Lower leg skin (tissue), 3 donors: ENCODE data around the gene PPIF.

Source experiments
- CTCF ChIP-seq, 3 donors: fragments of 450-650 bp; IDR thresholded peaks; one replicate each; pipeline ENCODE4 v1.5.1; 2016; ENCODE audit warnings: antibody characterized with exemption in 3 of 3, mild to moderate bottlenecking in 3 of 3, moderate library complexity in 2 of 3
- POLR2A ChIP-seq, 2 donors: fragments of 450-650 bp; IDR thresholded peaks; one replicate each; pipeline ENCODE4 v1.6.1; 2016 to 2017; ENCODE audit warnings: antibody characterized with exemption in 2 of 2, mild to moderate bottlenecking in 1 of 2, moderate library complexity in 1 of 2

GRCh38 chr10:79328737-79329504, 18.3 kb upstream of the PPIF start:
- TF ChIP-seq POLR2A (IDR thresholded peaks at IDR 0.05): no peak
- TF ChIP-seq CTCF (IDR thresholded peaks at IDR 0.05): no peak
